ENCODE measurements around the gene CCS.

CCS gene

GRCh38 chr11:66649903-66650302 lies 56.9 kb downstream of the CCS start:
- Histone ChIP-seq H3K27me3 (no peaks in the 10 kb centered on the region), H3K4me2 (no peak overlapping the region), H4K20me1 (peaks cover 90 to 100% (median 100%) of the 10 kb centered on the region in 11 experiments), H3K36me3 (peaks cover 83 to 100% (median 97%) of the 10 kb centered on the region in 11 experiments), H3K27ac (no peak overlapping the region), H3K4me3 (no peak overlapping the region), H3K9ac (no peak overlapping the region), H3K4me1 (peaks cover 1 to 21% (median 4%) of the 10 kb centered on the region in 10 experiments; a peak in 13 of 20 replicates), H3K9me3 (replicated peaks in 1 of 11) (no peaks in the 10 kb centered on the region)
- no peak for TF ChIP-seq Cebpa-rat (IDR thresholded peaks at IDR 0.05)

DNA sequence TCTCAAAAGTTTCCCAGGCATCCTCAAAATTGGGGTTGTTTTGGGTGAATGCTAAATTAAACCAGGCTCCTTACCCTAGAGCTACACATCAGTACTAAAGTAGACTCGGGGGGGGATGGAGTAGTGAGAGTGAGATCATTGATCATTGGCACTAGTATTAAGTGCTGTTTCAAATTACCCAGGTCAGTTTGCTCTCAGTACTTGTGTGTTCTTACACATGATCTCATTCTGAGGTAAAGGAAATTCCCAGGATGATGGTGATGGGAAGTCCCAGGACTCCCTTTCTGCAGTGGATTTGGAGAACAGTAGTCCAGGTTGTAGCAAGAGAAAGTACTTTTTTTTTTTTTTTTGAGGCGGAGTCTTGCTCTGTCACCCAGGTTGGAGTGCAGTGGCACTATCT lies 58.0 kb downstream of the CCS start:
- Histone ChIP-seq H3K4me1 (peaks cover 0 to 10% (median 0%) of the 10 kb centered on the region in 10 experiments; a peak in 7 of 20 replicates), H3K36me3 (peaks cover 73 to 100% (median 97%) of the 10 kb centered on the region in 11 experiments), H3K27ac (no peak overlapping the region), H3K9me3 (replicated peaks in 1 of 11) (no peaks in the 10 kb centered on the region), H3K4me3 (no peak overlapping the region), H3K9ac (no peak overlapping the region), H3K27me3 (no peaks in the 10 kb centered on the region), H3K4me2 (no peak overlapping the region), H4K20me1 (peaks cover 82 to 100% (median 100%) of the 10 kb centered on the region in 11 experiments)
- TF ChIP-seq Cebpa-rat (IDR thresholded peaks at IDR 0.05), result no peak

- Histone ChIP-seq H3K27ac (no peak overlapping the region), H3K27me3 (no peaks in the 10 kb centered on the region), H3K9ac (no peak overlapping the region), H3K36me3 (peaks cover 70 to 100% (median 97%) of the 10 kb centered on the region in 11 experiments), H3K4me2 (no peak overlapping the region), H3K4me1 (no peaks in the 10 kb centered on the region), H4K20me1 (peaks cover 78 to 100% (median 100%) of the 10 kb centered on the region in 11 experiments; a peak in 21 of 22 replicates), H3K9me3 (replicated peaks in 1 of 11) (no peaks in the 10 kb centered on the region), H3K4me3 (no peak overlapping the region)
- no peak for TF ChIP-seq Cebpa-rat (IDR thresholded peaks at IDR 0.05)
Observed at GRCh38 chr11:66652651-66653050, 59.7 kb downstream of the CCS start.

- Histone ChIP-seq H4K20me1 (peaks cover 73 to 100% (median 100%) of the 10 kb centered on the region in 11 experiments; a peak in 21 of 22 replicates), H3K9me3 (replicated peaks in 1 of 11) (no peaks in the 10 kb centered on the region), H3K4me3 (no peak overlapping the region), H3K4me1 (no peaks in the 10 kb centered on the region), H3K9ac (no peak overlapping the region), H3K27me3 (no peaks in the 10 kb centered on the region), H3K27ac (no peak overlapping the region), H3K4me2 (no peak overlapping the region), H3K36me3 (peaks cover 70 to 100% (median 97%) of the 10 kb centered on the region in 11 experiments)
- no peak for TF ChIP-seq Cebpa-rat (IDR thresholded peaks at IDR 0.05)
Observed at GRCh38 chr11:66653123-66653522, 60.1 kb downstream of the CCS start.
